SIG-M5 treated with dmso at 0.1 percent for 504 hours (cell line): Measurements from ENCODE around the gene IL32.
A peak's percentile ranks its signal among the peaks of the same experiment; 100 is the strongest.

Experiments
- DNase-seq: peaks from one replicate; lab custom pipeline; 2025; ENCODE audit not compliant: unreplicated experiment; lab: John Stamatoyannopoulos, UW

The IL32 gene

GRCh38 chr16:3088925-3089716, 23.7 kb downstream of the IL32 start:
- no peak for DNase-seq

- DNase-seq = no peak
These were observed 24.5 kb downstream of the IL32 start for GRCh38 chr16:3089717-3090592.

GRCh38 chr16:3091551-3091950, 26.1 kb downstream of the IL32 start:
- DNase-seq = no peak

GRCh38 chr16:3092501-3092941, 27.1 kb downstream of the IL32 start:
- DNase-seq = no peak

GRCh38 chr16:3094289-3095027, 29.0 kb downstream of the IL32 start:
- DNase-seq = peak; percentile 47

- peak; percentile 81 for DNase-seq
These were observed 30.4 kb downstream of the IL32 start for GRCh38 chr16:3095869-3096268.

- no peak for DNase-seq
These were observed 30.9 kb downstream of the IL32 start for GRCh38 chr16:3096362-3096761.

GRCh38 chr16:3097266-3097665, 31.8 kb downstream of the IL32 start:
- DNase-seq = no peak

- no peak for DNase-seq
These were observed 33.3 kb downstream of the IL32 start, which contains the start of gene ZSCAN10 for GRCh38 chr16:3098459-3099394. Gene ZSCAN10 (minus strand): TSS chr16:3099294. CDS start chr16:3092937, 6,357 bp downstream.

- DNase-seq = no peak
These were observed 33.9 kb downstream of the IL32 start for GRCh38 chr16:3099395-3099731.

GRCh38 chr16:3099732-3100499, 34.5 kb downstream of the IL32 start:
- peak; percentile 85 for DNase-seq

- DNase-seq = peak; percentile 46
These were observed 35.8 kb downstream of the IL32 start for GRCh38 chr16:3101018-3101840.

GRCh38 chr16:3101841-3102470, 36.5 kb downstream of the IL32 start:
- DNase-seq = no peak

GRCh38 chr16:3106205-3106928, 40.9 kb downstream of the IL32 start:
- peak; percentile 84 for DNase-seq

GRCh38 chr16:3112058-3112880, 46.8 kb downstream of the IL32 start, which contains the start of gene ZNF205:
Gene ZNF205 (plus strand): TSS chr16:3112586. CDS start chr16:3113431, 845 bp downstream.
- no peak for DNase-seq

- DNase-seq = no peak
These were observed 47.6 kb downstream of the IL32 start for GRCh38 chr16:3112881-3113574.
